Measurements from ENCODE around the gene FOXO1.

DNA sequence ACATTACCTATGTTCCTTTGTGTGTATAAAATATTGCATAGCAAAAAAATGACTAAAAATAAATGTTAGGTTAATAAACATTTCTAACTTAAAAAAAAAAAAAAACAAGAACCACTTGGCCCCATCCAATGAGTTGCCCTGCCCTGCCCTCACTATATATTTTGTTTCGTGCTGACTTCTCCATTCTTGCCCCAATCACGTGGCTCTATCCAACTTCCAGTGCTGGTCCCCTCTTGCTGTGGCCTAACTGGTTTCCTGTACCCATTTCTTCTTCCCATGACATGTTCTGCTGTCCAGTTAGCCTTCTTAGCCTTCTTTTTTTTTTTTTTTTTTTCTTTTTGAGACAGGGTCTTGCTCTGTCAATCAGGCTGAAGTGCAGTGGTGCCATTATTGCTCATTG lies 151.6 kb downstream of the FOXO1 start:
- TF ChIP-seq EP300 (IDR thresholded peaks at IDR 0.05) = no peak
- TF ChIP-seq, protein P1, sequence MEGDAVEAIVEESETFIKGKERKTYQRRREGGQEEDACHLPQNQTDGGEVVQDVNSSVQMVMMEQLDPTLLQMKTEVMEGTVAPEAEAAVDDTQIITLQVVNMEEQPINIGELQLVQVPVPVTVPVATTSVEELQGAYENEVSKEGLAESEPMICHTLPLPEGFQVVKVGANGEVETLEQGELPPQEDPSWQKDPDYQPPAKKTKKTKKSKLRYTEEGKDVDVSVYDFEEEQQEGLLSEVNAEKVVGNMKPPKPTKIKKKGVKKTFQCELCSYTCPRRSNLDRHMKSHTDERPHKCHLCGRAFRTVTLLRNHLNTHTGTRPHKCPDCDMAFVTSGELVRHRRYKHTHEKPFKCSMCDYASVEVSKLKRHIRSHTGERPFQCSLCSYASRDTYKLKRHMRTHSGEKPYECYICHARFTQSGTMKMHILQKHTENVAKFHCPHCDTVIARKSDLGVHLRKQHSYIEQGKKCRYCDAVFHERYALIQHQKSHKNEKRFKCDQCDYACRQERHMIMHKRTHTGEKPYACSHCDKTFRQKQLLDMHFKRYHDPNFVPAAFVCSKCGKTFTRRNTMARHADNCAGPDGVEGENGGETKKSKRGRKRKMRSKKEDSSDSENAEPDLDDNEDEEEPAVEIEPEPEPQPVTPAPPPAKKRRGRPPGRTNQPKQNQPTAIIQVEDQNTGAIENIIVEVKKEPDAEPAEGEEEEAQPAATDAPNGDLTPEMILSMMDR (IDR thresholded peaks at IDR 0.05) = no peak
- TF ChIP-seq POLR2AphosphoS5 (IDR thresholded peaks at IDR 0.05) = no peak

Data from esophagus muscularis mucosa (tissue), 4 donors.